ENCODE data around the gene PARM1.

The PARM1 gene

GRCh38 chr4:75025431-75025830 is 92.5 kb downstream of the PARM1 start:
- TF ChIP-seq CREB1 (IDR thresholded peaks at IDR 0.05; ENCODE audit: low read depth) (no peak), CEBPB (IDR thresholded peaks at IDR 0.05) (no peak), MAX (IDR thresholded peaks at IDR 0.05) (no peak), TEAD4 (IDR thresholded peaks at IDR 0.05) (no peak), YY1 (IDR thresholded peaks at IDR 0.05; ENCODE audit: low read depth) (no peak), USF1 (IDR thresholded peaks at IDR 0.05) (no peak), TAF1 (IDR thresholded peaks at IDR 0.05; ENCODE audit: low read depth) (no peak), REST (IDR thresholded peaks at IDR 0.05; ENCODE audit: low read depth) (no peak), FOXM1 (IDR thresholded peaks at IDR 0.05; ENCODE audit: borderline replicate concordance, low read depth) (no peak)

GRCh38 chr4:75028196-75028854 is 95.4 kb downstream of the PARM1 start:
- TF ChIP-seq TAF1 (IDR thresholded peaks at IDR 0.05; ENCODE audit: low read depth) = no peak
- no peak for TF ChIP-seq TEAD4 (IDR thresholded peaks at IDR 0.05)
- no peak for TF ChIP-seq RAD21 (IDR thresholded peaks at IDR 0.05; ENCODE audit: low read depth)
- no peak for TF ChIP-seq MAX (IDR thresholded peaks at IDR 0.05)
- TF ChIP-seq EGR1 (IDR thresholded peaks at IDR 0.05) = no peak
- TF ChIP-seq YY1 (IDR thresholded peaks at IDR 0.05; ENCODE audit: low read depth) = no peak

- TF ChIP-seq NFIC (IDR thresholded peaks at IDR 0.05) (no peak), EP300 (IDR thresholded peaks at IDR 0.05; ENCODE audit: borderline replicate concordance) (no peak)
Observed at GRCh38 chr4:75030028-75030427, 97.1 kb downstream of the PARM1 start.

- TF ChIP-seq USF1 (IDR thresholded peaks at IDR 0.05) (no peak), FOXM1 (IDR thresholded peaks at IDR 0.05; ENCODE audit: borderline replicate concordance, low read depth) (no peak), EGR1 (IDR thresholded peaks at IDR 0.05) (no peak), TEAD4 (IDR thresholded peaks at IDR 0.05) (no peak), RAD21 (IDR thresholded peaks at IDR 0.05; ENCODE audit: low read depth) (no peak), YY1 (IDR thresholded peaks at IDR 0.05; ENCODE audit: low read depth) (no peak), REST (IDR thresholded peaks at IDR 0.05; ENCODE audit: low read depth) (no peak), ZBTB7A (IDR thresholded peaks at IDR 0.05; ENCODE audit: low read depth) (no peak), CEBPB (IDR thresholded peaks at IDR 0.05) (no peak), TAF1 (IDR thresholded peaks at IDR 0.05; ENCODE audit: low read depth) (no peak), CREB1 (IDR thresholded peaks at IDR 0.05; ENCODE audit: low read depth) (no peak), NFIC (IDR thresholded peaks at IDR 0.05) (no peak), EP300 (IDR thresholded peaks at IDR 0.05; ENCODE audit: borderline replicate concordance) (no peak), TCF12 (IDR thresholded peaks at IDR 0.05; ENCODE audit: low read depth) (no peak)
Observed at GRCh38 chr4:75030649-75031235, 97.8 kb downstream of the PARM1 start.

GRCh38 chr4:75031775-75032174 is 98.9 kb downstream of the PARM1 start:
- TF ChIP-seq RAD21 (IDR thresholded peaks at IDR 0.05; ENCODE audit: low read depth) (no peak), USF1 (IDR thresholded peaks at IDR 0.05) (no peak), CREB1 (IDR thresholded peaks at IDR 0.05; ENCODE audit: low read depth) (no peak), TAF1 (IDR thresholded peaks at IDR 0.05; ENCODE audit: low read depth) (no peak), CEBPB (IDR thresholded peaks at IDR 0.05) (no peak), NFIC (IDR thresholded peaks at IDR 0.05) (no peak), EGR1 (IDR thresholded peaks at IDR 0.05) (no peak), YY1 (IDR thresholded peaks at IDR 0.05; ENCODE audit: low read depth) (no peak)

GRCh38 chr4:75034523-75034922 is 101.6 kb downstream of the PARM1 start:
- TF ChIP-seq CREB1 (IDR thresholded peaks at IDR 0.05; ENCODE audit: low read depth) (no peak), TCF12 (IDR thresholded peaks at IDR 0.05; ENCODE audit: low read depth) (no peak), CEBPB (IDR thresholded peaks at IDR 0.05) (no peak), TEAD4 (IDR thresholded peaks at IDR 0.05) (no peak), ZBTB7A (IDR thresholded peaks at IDR 0.05; ENCODE audit: low read depth) (no peak), MAX (IDR thresholded peaks at IDR 0.05) (no peak), FOXM1 (IDR thresholded peaks at IDR 0.05; ENCODE audit: borderline replicate concordance, low read depth) (no peak), TAF1 (IDR thresholded peaks at IDR 0.05; ENCODE audit: low read depth) (no peak), REST (IDR thresholded peaks at IDR 0.05; ENCODE audit: low read depth) (no peak), RAD21 (IDR thresholded peaks at IDR 0.05; ENCODE audit: low read depth) (no peak), EGR1 (IDR thresholded peaks at IDR 0.05) (no peak), USF1 (IDR thresholded peaks at IDR 0.05) (no peak), YY1 (IDR thresholded peaks at IDR 0.05; ENCODE audit: low read depth) (no peak), EP300 (IDR thresholded peaks at IDR 0.05; ENCODE audit: borderline replicate concordance) (no peak), NFIC (IDR thresholded peaks at IDR 0.05) (no peak)
